Cardiac fibroblast (primary cell): ENCODE data around the gene PACSIN2.
A peak's percentile ranks its signal among the peaks of the same experiment; 100 is the strongest.

Source experiments
- DNase-seq, 2 donors: peaks; one replicate each; pipeline versions ENCODE4 v3.0.0 to v3.0.0-alpha.2; 2010; ENCODE audit warnings: low read depth in 2 of 2
- H3K4me3 ChIP-seq, 2 donors: replicated peaks in 1 of 2; 1 replicate in 1 of 2; 2 replicates in 1 of 2; pipeline ENCODE4 v1.5.1; 2011; ENCODE audit warnings: low read depth in 2 of 2, low read length in 2 of 2, mild to moderate bottlenecking in 2 of 2, moderate library complexity in 1 of 2
- TF ChIP-seq, protein P1 (sequence below): IDR thresholded peaks from one replicate; pipeline ENCODE4 v1.5.1; 2011; ENCODE audit warnings: low read depth, mild to moderate bottlenecking, low read length, inconsistent platforms

Gene PACSIN2

DNA sequence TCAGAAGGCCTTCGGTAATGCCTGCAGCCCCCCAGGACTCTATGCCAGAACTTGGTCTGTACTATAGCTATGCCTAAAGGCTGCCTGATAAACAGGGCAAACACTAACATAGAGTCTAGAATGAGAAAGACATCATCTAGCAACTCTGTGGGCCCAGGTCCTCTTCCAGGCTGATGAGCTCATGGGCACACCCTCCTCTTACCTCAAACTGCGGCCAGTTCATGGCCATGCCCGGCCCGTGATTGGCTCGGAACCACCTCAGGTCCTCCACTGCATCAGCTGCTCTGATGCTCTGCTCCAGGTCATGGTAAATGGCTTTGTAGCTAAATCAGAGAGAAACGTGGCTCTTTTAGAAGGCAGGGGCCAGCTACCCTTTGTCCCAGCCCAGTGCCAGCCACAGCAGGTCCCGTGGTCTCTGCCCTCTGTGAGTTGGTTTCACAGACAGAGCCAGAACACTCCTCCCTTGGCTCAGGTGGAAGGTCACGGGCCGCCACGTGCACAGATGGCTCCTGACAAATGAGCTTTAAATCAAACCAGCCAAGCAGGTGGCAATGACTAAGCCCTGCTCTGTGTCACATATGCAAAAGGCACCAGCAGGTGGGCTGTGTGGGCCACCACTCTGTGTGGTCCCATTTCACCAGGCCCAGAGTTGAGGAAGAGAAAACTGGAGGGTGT lies 132.8 kb downstream of the PACSIN2 start:
- H3K4me3 ChIP-seq: no peak overlapping the region
- no peak for DNase-seq
- TF ChIP-seq, protein P1, sequence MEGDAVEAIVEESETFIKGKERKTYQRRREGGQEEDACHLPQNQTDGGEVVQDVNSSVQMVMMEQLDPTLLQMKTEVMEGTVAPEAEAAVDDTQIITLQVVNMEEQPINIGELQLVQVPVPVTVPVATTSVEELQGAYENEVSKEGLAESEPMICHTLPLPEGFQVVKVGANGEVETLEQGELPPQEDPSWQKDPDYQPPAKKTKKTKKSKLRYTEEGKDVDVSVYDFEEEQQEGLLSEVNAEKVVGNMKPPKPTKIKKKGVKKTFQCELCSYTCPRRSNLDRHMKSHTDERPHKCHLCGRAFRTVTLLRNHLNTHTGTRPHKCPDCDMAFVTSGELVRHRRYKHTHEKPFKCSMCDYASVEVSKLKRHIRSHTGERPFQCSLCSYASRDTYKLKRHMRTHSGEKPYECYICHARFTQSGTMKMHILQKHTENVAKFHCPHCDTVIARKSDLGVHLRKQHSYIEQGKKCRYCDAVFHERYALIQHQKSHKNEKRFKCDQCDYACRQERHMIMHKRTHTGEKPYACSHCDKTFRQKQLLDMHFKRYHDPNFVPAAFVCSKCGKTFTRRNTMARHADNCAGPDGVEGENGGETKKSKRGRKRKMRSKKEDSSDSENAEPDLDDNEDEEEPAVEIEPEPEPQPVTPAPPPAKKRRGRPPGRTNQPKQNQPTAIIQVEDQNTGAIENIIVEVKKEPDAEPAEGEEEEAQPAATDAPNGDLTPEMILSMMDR: no peak

DNA sequence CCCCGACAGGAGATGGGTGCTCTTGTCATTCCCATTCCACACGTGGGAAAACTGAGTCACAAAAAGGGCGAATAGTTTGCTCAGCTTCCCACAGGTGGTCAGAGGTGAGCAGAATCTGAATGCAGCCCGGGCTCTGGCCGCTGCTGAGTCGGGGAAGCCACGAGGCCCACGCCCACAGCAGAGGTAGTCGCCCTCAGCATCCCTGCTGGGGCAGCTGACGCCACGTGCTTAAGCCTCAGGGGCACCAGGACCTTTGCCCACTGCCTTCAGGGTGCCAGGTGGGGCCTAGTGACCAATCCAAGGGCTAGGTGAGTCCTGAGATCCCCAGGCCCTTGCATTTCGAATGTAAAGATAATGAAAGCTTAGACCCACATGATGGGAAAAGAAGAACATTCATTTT lies 133.7 kb downstream of the PACSIN2 start:
- DNase-seq: no peak
- TF ChIP-seq, protein P1: no peak
- no peak overlapping the region for H3K4me3 ChIP-seq

DNA sequence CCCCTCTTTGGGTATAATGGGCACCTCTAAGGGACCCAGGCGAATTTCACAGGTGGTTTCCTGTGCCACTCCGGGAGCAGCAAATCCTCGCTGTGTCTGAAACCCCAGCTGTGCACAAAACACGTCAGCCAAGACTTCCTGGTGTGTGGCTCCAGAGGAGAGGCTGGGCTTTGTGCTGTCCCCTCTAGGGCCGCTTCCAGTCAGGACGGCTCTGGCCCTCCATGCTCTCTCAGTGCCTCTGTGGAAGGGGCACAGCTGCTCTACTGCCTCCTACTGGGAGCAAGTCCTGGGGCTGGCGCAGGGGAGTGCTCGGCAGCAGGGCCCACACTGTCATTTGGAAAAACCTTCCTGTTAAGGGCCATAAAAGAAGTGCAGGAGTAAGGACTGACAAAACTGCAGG lies 134.1 kb downstream of the PACSIN2 start:
- H3K4me3 ChIP-seq: no peak overlapping the region
- TF ChIP-seq, protein P1: peak; percentile 18
- DNase-seq: no peak

DNA sequence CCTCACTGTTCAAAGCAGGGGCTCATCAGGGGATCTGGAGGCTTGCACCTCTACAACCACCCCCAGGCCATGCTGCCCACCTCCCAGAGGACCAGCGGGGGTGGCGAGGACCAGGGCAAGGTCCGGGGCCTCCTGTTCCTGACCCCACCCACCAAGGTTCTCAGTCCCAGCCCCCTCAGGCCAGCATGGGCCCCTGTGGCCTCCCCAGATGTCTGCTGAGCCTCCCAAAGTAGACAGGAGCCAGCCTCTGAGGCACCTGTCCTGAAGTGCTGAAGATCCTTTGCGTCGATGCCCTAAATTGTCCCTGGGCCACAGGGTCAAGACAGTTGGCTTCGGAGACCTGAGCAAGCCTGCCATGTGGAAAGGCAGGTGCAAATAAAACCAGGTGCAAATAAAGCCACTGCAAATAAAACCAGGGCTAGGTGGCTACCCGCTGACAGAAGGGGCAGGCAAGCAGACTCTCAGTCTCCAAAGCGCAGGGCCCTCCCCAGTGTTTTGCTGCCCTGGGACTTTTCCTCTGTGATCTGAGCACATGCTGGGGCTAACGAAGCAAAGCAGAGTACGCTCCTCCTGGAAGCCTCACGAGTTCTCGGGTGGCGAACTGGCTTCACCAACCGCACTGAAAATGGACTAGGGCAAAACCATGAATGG lies 135.5 kb downstream of the PACSIN2 start:
- TF ChIP-seq, protein P1: no peak
- no peak for DNase-seq
- H3K4me3 ChIP-seq: no peak overlapping the region

DNA sequence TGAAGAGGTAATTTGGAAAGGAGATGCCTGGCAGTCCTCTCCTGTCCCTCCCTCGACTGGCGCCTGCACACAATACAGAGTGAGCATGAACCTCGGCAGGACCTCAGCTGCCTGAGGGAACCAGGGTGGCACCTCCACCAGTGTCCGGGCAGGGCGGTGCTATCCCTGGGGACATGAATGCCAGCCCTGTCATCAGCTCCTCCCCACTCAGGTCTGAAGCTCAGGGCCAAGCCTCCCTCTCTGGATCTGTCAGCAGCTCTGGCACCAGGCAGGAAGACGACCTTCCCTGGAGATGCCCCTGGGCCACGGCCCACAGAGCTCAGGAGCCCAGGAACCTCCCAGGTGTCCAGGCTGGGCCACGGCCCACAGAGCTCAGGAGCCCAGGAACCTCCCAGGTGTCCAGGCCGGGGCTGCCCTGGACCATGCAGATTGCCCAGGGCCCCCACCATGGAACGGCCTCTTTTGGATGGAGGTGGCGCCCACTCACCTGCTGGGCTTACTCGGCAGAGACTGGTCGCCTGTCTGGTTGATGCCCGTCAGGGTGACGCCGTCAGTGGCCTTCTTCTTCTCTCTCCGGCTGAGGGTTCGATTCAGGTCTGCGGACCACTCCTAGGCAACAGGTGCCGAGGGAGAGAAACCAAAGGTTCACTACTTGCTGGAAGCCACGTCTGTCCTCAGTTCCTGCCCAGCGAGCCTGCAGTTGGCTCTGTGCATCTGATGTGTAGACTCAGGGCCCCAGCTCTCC lies 136.2 kb downstream of the PACSIN2 start:
- no peak overlapping the region for H3K4me3 ChIP-seq
- TF ChIP-seq, protein P1: no peak
- no peak for DNase-seq

DNA sequence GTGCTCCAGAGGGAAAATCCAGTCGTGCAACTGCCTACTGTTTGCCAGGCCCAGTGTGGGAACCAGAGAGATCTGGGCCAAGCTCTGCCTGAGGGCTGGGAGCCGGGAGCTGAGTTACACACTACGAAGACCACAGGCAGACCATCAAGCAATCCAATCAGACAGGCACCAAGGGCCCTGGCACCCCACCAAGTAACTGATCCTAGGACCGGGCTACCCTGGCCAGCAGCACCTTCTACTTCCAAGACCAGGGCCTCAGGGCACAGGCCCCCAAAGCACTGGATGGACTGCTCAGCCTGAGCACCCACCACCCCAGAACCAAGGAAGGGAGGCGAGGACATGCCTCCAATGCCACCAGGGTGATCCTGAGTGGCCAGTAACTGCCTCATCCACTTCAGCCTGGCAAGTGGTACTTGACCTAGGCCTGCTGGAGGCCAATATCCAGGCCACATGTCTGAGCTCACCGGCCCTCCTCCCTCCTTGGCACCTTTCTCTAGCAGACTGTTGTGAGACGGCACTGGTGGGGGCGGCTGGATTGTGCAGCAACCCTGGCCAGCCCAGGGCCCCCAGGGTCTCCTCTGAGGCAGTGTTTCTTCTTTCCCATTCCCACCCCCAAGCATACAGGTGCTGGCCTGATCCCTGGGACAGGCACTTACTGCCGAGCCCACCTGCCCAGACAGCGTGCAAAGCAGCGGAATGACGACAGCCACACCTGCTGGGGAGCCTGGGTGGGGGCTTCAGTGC lies 137.2 kb downstream of the PACSIN2 start:
- no peak overlapping the region for H3K4me3 ChIP-seq
- DNase-seq: no peak
- TF ChIP-seq, protein P1: no peak
